Measurements from ENCODE around the gene ZBTB7C.

GRCh38 chr18:48203288-48203945 is 205.8 kb downstream of the ZBTB7C start:
- no peak for TF ChIP-seq CTCF (IDR thresholded peaks at IDR 0.05; ENCODE audit: low read depth, low read length, missing input control)
- no peak for TF ChIP-seq RAD21 (IDR thresholded peaks at IDR 0.05)

Measured in liver (tissue), 3 donors.